Heart left ventricle (tissue), 13 donors: ENCODE results near the gene ENO1.
"Not testable (repeated sequence)": the region's sequence is repeated elsewhere in the genome, so short reads cannot be mapped to it uniquely, and the experiment has no call there.

ENCODE experiments used
- POLR2A ChIP-seq, 2 donors: fragments of 450-650 bp; IDR thresholded peaks; one replicate each; pipeline ENCODE4 v1.6.1; 2017; ENCODE audit warnings: antibody characterized with exemption in 2 of 2, mild to moderate bottlenecking in 2 of 2, moderate library complexity in 2 of 2
- TF ChIP-seq, protein P1 (sequence below), 12 donors: fragments of 200-600 bp; sonication (generic) in 4 of 12; IDR thresholded peaks; one replicate each; pipeline versions ENCODE4 v1.5.0 to v1.8.0; 2018 to 2022; ENCODE audit warnings: antibody characterized with exemption in 12 of 12, mild to moderate bottlenecking in 5 of 12
- donor health status: ischemic (EF 13 %, LVEDD 7.1; RV severe dilation, severe dysfunction).
- donor health status: DM: no; HTN: yes; CAD: no.
- donor health status: DM: no; HTN: no; CAD: no.
- donor health status: ischemic (EF 25% LVEDD 6.9; RV normal size, moderate dysfunction).
- donor health status: ischemic (EF 25% LVEDD 5.7; RV mildly dilated, moderate dysfunction).
- donor health status: ischemic (EF 35%, LVEDD 5.7; RV mildly dilated, moderate dysfunction).
- donor health status: nonischemic (EF 11% LVEDD 7.7; RV severe dilation, severe dysfunction).
- donor health status: DM: yes; HTN: yes; CAD: no.
- donor health status: PGD.
- donor health status: ischemic (EF 29% LVEDD 5.4; RV normal size, mild dysfunction).
- donor health status: nonischemic (EF 23%, LVEDD 6.1; RV moderate dilation, normal function).

DNA sequence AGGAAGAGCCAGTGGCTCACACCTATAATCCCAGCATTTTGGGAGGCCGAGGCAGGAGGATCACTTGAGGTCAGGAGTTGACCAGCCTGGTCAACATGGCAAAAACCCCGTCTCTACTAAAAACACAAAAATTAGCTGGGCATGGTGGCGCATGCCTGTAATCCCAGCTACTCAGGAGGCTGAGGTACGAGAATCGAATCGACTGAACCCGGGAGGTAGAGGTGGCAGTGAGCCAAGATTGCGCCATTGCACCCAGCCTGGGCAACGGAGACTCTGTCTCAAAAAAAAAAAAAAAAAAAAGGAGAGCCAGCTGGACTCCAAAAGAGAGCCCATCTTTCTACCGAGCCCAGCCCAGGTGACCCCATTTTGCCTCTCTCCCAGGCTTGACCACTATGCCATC lies 47.8 kb downstream of the ENO1 start:
- TF ChIP-seq, protein P1, sequence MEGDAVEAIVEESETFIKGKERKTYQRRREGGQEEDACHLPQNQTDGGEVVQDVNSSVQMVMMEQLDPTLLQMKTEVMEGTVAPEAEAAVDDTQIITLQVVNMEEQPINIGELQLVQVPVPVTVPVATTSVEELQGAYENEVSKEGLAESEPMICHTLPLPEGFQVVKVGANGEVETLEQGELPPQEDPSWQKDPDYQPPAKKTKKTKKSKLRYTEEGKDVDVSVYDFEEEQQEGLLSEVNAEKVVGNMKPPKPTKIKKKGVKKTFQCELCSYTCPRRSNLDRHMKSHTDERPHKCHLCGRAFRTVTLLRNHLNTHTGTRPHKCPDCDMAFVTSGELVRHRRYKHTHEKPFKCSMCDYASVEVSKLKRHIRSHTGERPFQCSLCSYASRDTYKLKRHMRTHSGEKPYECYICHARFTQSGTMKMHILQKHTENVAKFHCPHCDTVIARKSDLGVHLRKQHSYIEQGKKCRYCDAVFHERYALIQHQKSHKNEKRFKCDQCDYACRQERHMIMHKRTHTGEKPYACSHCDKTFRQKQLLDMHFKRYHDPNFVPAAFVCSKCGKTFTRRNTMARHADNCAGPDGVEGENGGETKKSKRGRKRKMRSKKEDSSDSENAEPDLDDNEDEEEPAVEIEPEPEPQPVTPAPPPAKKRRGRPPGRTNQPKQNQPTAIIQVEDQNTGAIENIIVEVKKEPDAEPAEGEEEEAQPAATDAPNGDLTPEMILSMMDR (IDR thresholded peaks at IDR 0.05): not testable (repeated sequence)
- not testable (repeated sequence) for TF ChIP-seq POLR2A (IDR thresholded peaks at IDR 0.05)
